ENCODE data around the gene COA7. TPM values are rescaled to one million over a fixed set of nuclear protein-coding genes. Genes with fewer than 3 reads are reported as not detected.

Gene COA7
- polyA plus RNA-seq, 1 of the 3 experiments (the other 2 are of a cell fraction) = 9.0 TPM

GRCh38 chr1:52684545-52684944, 13.6 kb downstream of the COA7 start:
- Histone ChIP-seq H3K9ac (no peak overlapping the region), H3K36me3 (replicated peaks in 1 of 2; ENCODE audit: control insufficient read depth in 1 of 2, insufficient read depth in 2 of 2, low read length in 1 of 2) (peaks cover 22 to 23% of the 10 kb centered on the region in 2 experiments), H3K4me2 (no peak overlapping the region), H3F3A (replicated peaks; ENCODE audit: insufficient read depth) (peaks cover 4% of the 10 kb centered on the region), H4K20me1 (ENCODE audit: insufficient read depth) (no peaks in the 10 kb centered on the region), H3K4me3 (ENCODE audit: low read depth in 2 of 2, low read length in 1 of 2) (no peak overlapping the region), H3K9me3 (no peaks in the 10 kb centered on the region), H2AFZ (ENCODE audit: low read depth) (no peak overlapping the region), H3K27ac (ENCODE audit: low read depth in 2 of 2, low read length in 1 of 2) (no peak overlapping the region), H3K79me2 (ENCODE audit: insufficient read depth) (no peaks in the 10 kb centered on the region), H3K9me2 (no peaks in the 10 kb centered on the region), H3K4me1 (ENCODE audit: control insufficient read depth in 1 of 2, insufficient read depth in 2 of 2, low read depth in 1 of 2, low read length in 1 of 2) (no peaks in the 10 kb centered on the region), H3K27me3 (ENCODE audit: insufficient read depth) (no peaks in the 10 kb centered on the region)
- DNase-seq = no peak
- TF ChIP-seq TAF1 (IDR thresholded peaks at IDR 0.05; ENCODE audit: borderline replicate concordance, low read depth, low read length) = no peak
- no peak for TF ChIP-seq POLR2AphosphoS5 (IDR thresholded peaks at IDR 0.05; ENCODE audit: low read depth, low read length)
- no peak for TF ChIP-seq SMC3 (IDR thresholded peaks at IDR 0.05; ENCODE audit: low read depth, low read length)
- no peak for TF ChIP-seq MXI1 (IDR thresholded peaks at IDR 0.05; ENCODE audit: low read depth, low read length)
- no peak for TF ChIP-seq FOXJ3 (CRISPR knock-in tag; IDR thresholded peaks at IDR 0.05)
- TF ChIP-seq, protein P1, sequence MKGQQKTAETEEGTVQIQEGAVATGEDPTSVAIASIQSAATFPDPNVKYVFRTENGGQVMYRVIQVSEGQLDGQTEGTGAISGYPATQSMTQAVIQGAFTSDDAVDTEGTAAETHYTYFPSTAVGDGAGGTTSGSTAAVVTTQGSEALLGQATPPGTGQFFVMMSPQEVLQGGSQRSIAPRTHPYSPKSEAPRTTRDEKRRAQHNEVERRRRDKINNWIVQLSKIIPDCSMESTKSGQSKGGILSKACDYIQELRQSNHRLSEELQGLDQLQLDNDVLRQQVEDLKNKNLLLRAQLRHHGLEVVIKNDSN (IDR thresholded peaks at IDR 0.05; ENCODE audit: borderline replicate concordance, low read depth) = no peak
- TF ChIP-seq, protein P2, sequence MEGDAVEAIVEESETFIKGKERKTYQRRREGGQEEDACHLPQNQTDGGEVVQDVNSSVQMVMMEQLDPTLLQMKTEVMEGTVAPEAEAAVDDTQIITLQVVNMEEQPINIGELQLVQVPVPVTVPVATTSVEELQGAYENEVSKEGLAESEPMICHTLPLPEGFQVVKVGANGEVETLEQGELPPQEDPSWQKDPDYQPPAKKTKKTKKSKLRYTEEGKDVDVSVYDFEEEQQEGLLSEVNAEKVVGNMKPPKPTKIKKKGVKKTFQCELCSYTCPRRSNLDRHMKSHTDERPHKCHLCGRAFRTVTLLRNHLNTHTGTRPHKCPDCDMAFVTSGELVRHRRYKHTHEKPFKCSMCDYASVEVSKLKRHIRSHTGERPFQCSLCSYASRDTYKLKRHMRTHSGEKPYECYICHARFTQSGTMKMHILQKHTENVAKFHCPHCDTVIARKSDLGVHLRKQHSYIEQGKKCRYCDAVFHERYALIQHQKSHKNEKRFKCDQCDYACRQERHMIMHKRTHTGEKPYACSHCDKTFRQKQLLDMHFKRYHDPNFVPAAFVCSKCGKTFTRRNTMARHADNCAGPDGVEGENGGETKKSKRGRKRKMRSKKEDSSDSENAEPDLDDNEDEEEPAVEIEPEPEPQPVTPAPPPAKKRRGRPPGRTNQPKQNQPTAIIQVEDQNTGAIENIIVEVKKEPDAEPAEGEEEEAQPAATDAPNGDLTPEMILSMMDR (IDR thresholded peaks at IDR 0.05) = no peak
- TF ChIP-seq RAD21 (IDR thresholded peaks at IDR 0.05; ENCODE audit: low read length) = no peak
- TF ChIP-seq CHD2 (IDR thresholded peaks at IDR 0.05; ENCODE audit: low read length, partially characterized antibody) = no peak
- TF ChIP-seq PBX3 (IDR thresholded peaks at IDR 0.05) = no peak
- TF ChIP-seq GABPA (IDR thresholded peaks at IDR 0.05; ENCODE audit: low read depth) = no peak
- no peak for TF ChIP-seq FOXM1 (IDR thresholded peaks at IDR 0.05; ENCODE audit: low read depth)
- no peak for TF ChIP-seq USF2 (IDR thresholded peaks at IDR 0.05; ENCODE audit: borderline replicate concordance, low read depth, low read length)
- POLR2A ChIA-PET = no interaction called here
- 90% methylated on average over 1 of the region's 1 CpG for WGBS (ENCODE audit: low lambda C conversion rate)
- CTCF ChIA-PET = interaction anchor here (2.4 to 2.7 kb wide), 2 partner anchors 131 to 280 kb away, joined by 14 to 15 read pairs; partner anchors contain the start of genes ORC1, PRPF38A and TUT4
